GM12878 (cell line): ENCODE data around the gene LGALS8. TPM values are rescaled to one million over a fixed set of nuclear protein-coding genes. Genes with fewer than 3 reads are reported as not detected.
A peak's percentile ranks its signal among the peaks of the same experiment; 100 is the strongest.

Experiments
- ATAC-seq: fragments of 200-7000 bp; cut with Tn5 transposase; 3 replicates; pipeline ENCODE4 v1.9.1; 2020; ENCODE audit warnings: mild to moderate bottlenecking, moderate library complexity
- BruUV-seq: library from RNA; stranded (reverse); fragments of 400-500 nt; replicated peaks from 2 replicates; lab custom pipeline; 2021; lab: Mats Ljungman, UMichigan
- CTCF ChIA-PET: fragments of 300-600 bp; sonication (Branson Sonifier 250); formaldehyde crosslinking; extraction: SDS; loops from one replicate; lab custom pipeline; 2021; ENCODE audit warnings: inconsistent platforms; lab: Yijun Ruan, JAX
- POLR2A ChIA-PET: fragments of 350-600 bp; formaldehyde crosslinking; extraction: SDS; loops from one replicate; lab custom pipeline; 2021; ENCODE audit warnings: inconsistent platforms; lab: Charles Lee
- RAD21 ChIA-PET: fragments of 300-600 bp; sonication (Branson Sonifier 250); formaldehyde crosslinking; loops from one replicate; lab custom pipeline; 2023; ENCODE audit warnings: antibody characterized with exemption; ENCODE audit not compliant: unreplicated experiment; lab: Charles Lee
- SMC1A ChIA-PET: fragments of 300-600 bp; sonication (Branson Sonifier 250); formaldehyde crosslinking; loops from one replicate; lab custom pipeline; 2023; ENCODE audit not compliant: unreplicated experiment, uncharacterized antibody; lab: Charles Lee
- DNase-seq: peaks from one replicate; pipeline ENCODE4 v3.0.0-alpha.2; 2011; ENCODE audit warnings: low read depth, low spot score
- FAIRE-seq: peaks from 3 replicates; lab custom pipeline; 2011; peaks lifted over from hg19 to GRCh38; lab: Jason Lieb, UNC
- H2AFZ ChIP-seq: 2 replicates; pipeline ENCODE4 v1.6.0; 2011; ENCODE audit warnings: low read depth, low read length, control low read depth; ENCODE audit not compliant: control insufficient read depth
- H3K27ac ChIP-seq: 2 replicates; pipeline ENCODE4 v1.5.1; 2011; ENCODE audit warnings: control low read depth; ENCODE audit not compliant: control insufficient read depth, insufficient read depth
- H3K27me3 ChIP-seq, 2 experiments: replicated peaks in 1 of 2; 2 replicates each; pipeline versions ENCODE4 v1.6.0 to v1.6.1; 2011; ENCODE audit warnings: low read length in 1 of 2; ENCODE audit not compliant: control insufficient read depth in 2 of 2, insufficient read depth in 2 of 2
- H3K36me3 ChIP-seq, 2 experiments: 2 replicates each; pipeline ENCODE4 v1.5.1; 2011; ENCODE audit warnings: low read length in 1 of 2; ENCODE audit not compliant: control insufficient read depth in 2 of 2, insufficient read depth in 2 of 2
- H3K4me1 ChIP-seq: 2 replicates; pipeline ENCODE4 v1.6.1; 2011; ENCODE audit warnings: mild to moderate bottlenecking, low read length, moderate library complexity, mixed read lengths; ENCODE audit not compliant: control insufficient read depth, insufficient read depth
- H3K4me2 ChIP-seq: 2 replicates; pipeline ENCODE4 v1.6.0; 2011; ENCODE audit warnings: control low read depth; ENCODE audit not compliant: control insufficient read depth, insufficient read depth
- H3K4me3 ChIP-seq: fragments of 200-600 bp; sonication (generic); 2 replicates; pipeline ENCODE4 v1.5.1; 2016
- H3K79me2 ChIP-seq: 2 replicates; pipeline ENCODE4 v1.6.0; 2011; ENCODE audit warnings: low read length; ENCODE audit not compliant: control insufficient read depth, insufficient read depth
- H3K9ac ChIP-seq: 2 replicates; pipeline ENCODE4 v1.8.0; 2011; ENCODE audit warnings: low read length, control low read depth, mixed read lengths; ENCODE audit not compliant: control insufficient read depth, insufficient read depth
- H3K9me3 ChIP-seq: replicated peaks from 3 replicates; pipeline ENCODE4 v1.5.1; 2011; ENCODE audit warnings: mild to moderate bottlenecking, low read length; ENCODE audit not compliant: control insufficient read depth, insufficient read depth
- H4K20me1 ChIP-seq: 2 replicates; pipeline ENCODE4 v1.6.0; 2011; ENCODE audit not compliant: control insufficient read depth, insufficient read depth
- BHLHE40 ChIP-seq, 2 experiments: fragments of 450-650 bp in 1 of 2; IDR thresholded peaks; 2 replicates each; pipeline ENCODE4 v1.6.1; 2011 to 2017; ENCODE audit warnings: low read depth in 2 of 2, borderline replicate concordance in 1 of 2, improper control_type of control experiment in 1 of 2, low read length in 1 of 2, mild to moderate bottlenecking in 1 of 2
- EGR1 ChIP-seq, 2 experiments: IDR thresholded peaks; 1 replicate in 1 of 2; 2 replicates in 1 of 2; pipeline ENCODE4 v1.6.1; 2011 to 2012; ENCODE audit warnings: low read depth in 2 of 2, low read length in 2 of 2, borderline replicate concordance in 1 of 2, mild to moderate bottlenecking in 1 of 2, moderate library complexity in 1 of 2
- FOS ChIP-seq: IDR thresholded peaks from 3 replicates; pipeline ENCODE4 v1.6.1; 2011; ENCODE audit warnings: borderline replicate concordance; ENCODE audit not compliant: insufficient read length; ENCODE audit errors: extremely low read depth
- IRF3 ChIP-seq: fragments of 450-650 bp; IDR thresholded peaks from 2 replicates; pipeline ENCODE4 v1.6.1; 2014; ENCODE audit warnings: mild to moderate bottlenecking
- JUNB ChIP-seq: IDR thresholded peaks from 2 replicates; pipeline ENCODE4 v1.6.1; 2016; ENCODE audit warnings: antibody characterized with exemption, mild to moderate bottlenecking
- LARP7 ChIP-seq: fragments of 450-650 bp; IDR thresholded peaks from 2 replicates; pipeline ENCODE4 v1.6.1; 2017; ENCODE audit warnings: mild to moderate bottlenecking
- MTA2 ChIP-seq: fragments of 450-650 bp; IDR thresholded peaks from 2 replicates; pipeline ENCODE4 v1.6.1; 2016; ENCODE audit warnings: low read depth, mild to moderate bottlenecking, moderate library complexity
- NR2F1 ChIP-seq: fragments of 450-650 bp; conservative IDR thresholded peaks from 2 replicates; pipeline ENCODE4 v1.6.1; 2017; ENCODE audit warnings: mild to moderate bottlenecking
- SREBF1 ChIP-seq: IDR thresholded peaks from 2 replicates; pipeline ENCODE4 v1.6.1; 2012; ENCODE audit warnings: mild to moderate bottlenecking, low read length
- ZNF274 ChIP-seq: IDR thresholded peaks from one replicate; pipeline ENCODE4 v1.8.0; 2011; ENCODE audit not compliant: insufficient read length, insufficient read depth
- WGBS: methylation state at CpG from one replicate; pipeline ENCODE4 v1.1.6; 2016; ENCODE audit warnings: low lambda C conversion rate; ENCODE audit not compliant: insufficient replicate concordance, insufficient coverage; ENCODE audit errors: missing lambda C conversion rate; 5-methylcytosine and 5-hydroxymethylcytosine counted together
- in situ Hi-C: fragments of 300-500 bp; cut with MboI; formaldehyde crosslinking; loops from 9 replicates; pipeline ENCODE4 v1.14.3; 2018; ENCODE audit warnings: mixed read lengths
- intact Hi-C: fragments of 100-400 bp; cut with micrococcal nuclease; formaldehyde crosslinking; loops from one replicate; pipeline ENCODE4 v1.14.2; 2022; ENCODE audit not compliant: unreplicated experiment
- polyA plus RNA-seq, 11 experiments: library from polyadenylated mRNA; depleted of rRNA in 4 of 11; unstranded in 6 of 11; stranded (reverse) in 5 of 11; fragments of >200 nt; fragmentation: Nextera tagmentation in 4 of 11; fragmentation: Illumina TruSeq in 1 of 11; extraction: Ambion mirVana in 4 of 11; extraction: Trizol in 1 of 11; gene quantifications; 1 replicate in 1 of 11; 2 replicates in 10 of 11; pipeline versions ENCODE4 v1.2.1 to v1.2.3, GENCODE V29; 2011 to 2016; ENCODE audit warnings: inconsistent platforms in 2 of 11, missing spikeins in 2 of 11, low read depth in 1 of 11
- total RNA-seq, 4 experiments: library from RNA; depleted of rRNA in 3 of 4; stranded (reverse); fragments of >200 nt in 3 of 4; fragmentation: Illumina TruSeq in 1 of 4; extraction: Trizol in 1 of 4; gene quantifications; 2 replicates each; pipeline versions ENCODE4 v1.2.1 to v1.2.3, GENCODE V29; 2013 to 2021
- TF ChIP-seq, protein P1 (sequence below): fragments of 450-650 bp; formaldehyde crosslinking; IDR thresholded peaks from 2 replicates; pipeline ENCODE4 v1.5.0; 2022; ENCODE audit warnings: mild to moderate bottlenecking, missing genetic modification characterization
- TF ChIP-seq, protein P2 (sequence below): fragments of 450-650 bp; IDR thresholded peaks from 2 replicates; pipeline ENCODE4 v1.6.1; 2017; ENCODE audit warnings: mild to moderate bottlenecking, moderate library complexity
- TF ChIP-seq, protein P3 (sequence below): fragments of 450-650 bp; conservative IDR thresholded peaks from 2 replicates; pipeline ENCODE4 v1.6.1; 2017; ENCODE audit warnings: mild to moderate bottlenecking, moderate library complexity

Gene LGALS8
- total and polyA plus RNA-seq, 10 of the 15 experiments (the other 5 are each of a cell fraction or from before 2014, with no cell fraction given): 15.4 to 86.5 (median 19.2) TPM

DNA sequence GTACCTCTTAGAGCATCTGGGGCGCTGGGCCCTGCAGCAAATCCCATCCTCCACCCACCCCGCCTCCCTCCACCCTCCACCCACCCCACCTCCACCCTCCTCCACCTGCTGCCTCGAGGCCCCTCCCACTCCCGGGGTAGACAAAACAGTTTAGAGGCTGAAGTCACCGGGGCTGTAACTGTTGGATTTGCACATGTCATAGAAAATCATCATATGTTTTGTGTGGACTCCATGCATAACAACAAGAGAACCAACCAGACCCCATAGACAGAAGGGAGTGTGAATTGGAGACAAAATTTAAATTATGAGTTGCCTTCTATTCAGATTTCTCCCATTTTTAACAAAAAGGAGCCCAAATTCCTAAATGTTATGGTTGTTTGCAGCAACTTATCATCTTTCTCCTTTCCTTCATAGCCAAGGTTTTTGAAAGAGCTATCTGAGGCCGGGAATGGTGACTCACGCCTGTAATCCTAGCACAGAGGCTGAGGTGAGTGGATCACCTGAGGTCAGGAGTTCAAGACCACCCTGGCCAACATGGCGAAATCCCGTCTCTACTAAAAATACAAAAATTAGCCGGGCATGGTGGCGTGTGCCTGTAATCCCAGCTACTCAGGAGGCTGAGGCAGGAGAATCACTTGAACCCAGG lies 28.2 kb upstream of the LGALS8 start:
- no TSS peak for BruUV-seq
- H3K36me3 ChIP-seq: no peaks in the 10 kb centered on the region
- FAIRE-seq (no peak), ATAC-seq (peak; percentile 27; the same call in 1 of the 3 replicates), DNase-seq (no peak)
- SMC1A ChIA-PET: interaction anchor here (0.8 kb wide), 1 partner anchor 101 kb away, joined by 3 read pairs; no protein-coding TSS in a partner anchor
- H3K79me2 ChIP-seq: no peaks in the 10 kb centered on the region
- H2AFZ ChIP-seq: no peak overlapping the region
- H4K20me1 ChIP-seq: no peaks in the 10 kb centered on the region
- in situ Hi-C loops (no loop called here), intact Hi-C loops (no loop called here)
- H3K9me3 ChIP-seq: no peaks in the 10 kb centered on the region
- no peak overlapping the region for H3K27ac ChIP-seq
- no peak overlapping the region for H3K4me3 ChIP-seq
- H3K9ac ChIP-seq: no peak overlapping the region
- no peaks in the 10 kb centered on the region for H3K4me1 ChIP-seq
- 38% methylated on average over 8 of the region's 11 CpGs for WGBS
- CTCF ChIA-PET: no interaction called here
- POLR2A ChIA-PET: interaction anchor here (1.1 kb wide), 1 partner anchor 14 kb away, joined by 4 read pairs; no protein-coding TSS in a partner anchor
- 0 out of 4 replicates have a peak, but pooled peaks cover 0 to 3% of the 10 kb centered on the region in 2 experiments for H3K27me3 ChIP-seq
- RAD21 ChIA-PET: interaction anchor here (0.5 kb wide), 1 partner anchor 1098 kb away, joined by 3 read pairs; no protein-coding TSS in a partner anchor
- no peak overlapping the region for H3K4me2 ChIP-seq
- TF ChIP-seq EGR1 (IDR thresholded peaks at IDR 0.05; ENCODE audit: borderline replicate concordance in 1 of 2, low read depth in 2 of 2, low read length in 2 of 2) (no peak), LARP7 (no peak), MTA2 (no peak), NR2F1 (no peak), IRF3 (no peak), JUNB (no peak), ZNF274 (no peak), BHLHE40 (IDR thresholded peaks at IDR 0.05; ENCODE audit: borderline replicate concordance in 1 of 2, low read depth in 2 of 2, low read length in 1 of 2) (no peak), FOS (no peak), SREBF1 (no peak)
- TF ChIP-seq, protein P1, sequence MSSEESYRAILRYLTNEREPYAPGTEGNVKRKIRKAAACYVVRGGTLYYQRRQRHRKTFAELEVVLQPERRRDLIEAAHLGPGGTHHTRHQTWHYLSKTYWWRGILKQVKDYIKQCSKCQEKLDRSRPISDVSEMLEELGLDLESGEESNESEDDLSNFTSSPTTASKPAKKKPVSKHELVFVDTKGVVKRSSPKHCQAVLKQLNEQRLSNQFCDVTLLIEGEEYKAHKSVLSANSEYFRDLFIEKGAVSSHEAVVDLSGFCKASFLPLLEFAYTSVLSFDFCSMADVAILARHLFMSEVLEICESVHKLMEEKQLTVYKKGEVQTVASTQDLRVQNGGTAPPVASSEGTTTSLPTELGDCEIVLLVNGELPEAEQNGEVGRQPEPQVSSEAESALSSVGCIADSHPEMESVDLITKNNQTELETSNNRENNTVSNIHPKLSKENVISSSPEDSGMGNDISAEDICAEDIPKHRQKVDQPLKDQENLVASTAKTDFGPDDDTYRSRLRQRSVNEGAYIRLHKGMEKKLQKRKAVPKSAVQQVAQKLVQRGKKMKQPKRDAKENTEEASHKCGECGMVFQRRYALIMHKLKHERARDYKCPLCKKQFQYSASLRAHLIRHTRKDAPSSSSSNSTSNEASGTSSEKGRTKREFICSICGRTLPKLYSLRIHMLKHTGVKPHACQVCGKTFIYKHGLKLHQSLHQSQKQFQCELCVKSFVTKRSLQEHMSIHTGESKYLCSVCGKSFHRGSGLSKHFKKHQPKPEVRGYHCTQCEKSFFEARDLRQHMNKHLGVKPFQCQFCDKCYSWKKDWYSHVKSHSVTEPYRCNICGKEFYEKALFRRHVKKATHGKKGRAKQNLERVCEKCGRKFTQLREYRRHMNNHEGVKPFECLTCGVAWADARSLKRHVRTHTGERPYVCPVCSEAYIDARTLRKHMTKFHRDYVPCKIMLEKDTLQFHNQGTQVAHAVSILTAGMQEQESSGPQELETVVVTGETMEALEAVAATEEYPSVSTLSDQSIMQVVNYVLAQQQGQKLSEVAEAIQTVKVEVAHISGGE: no peak
- TF ChIP-seq, protein P2, sequence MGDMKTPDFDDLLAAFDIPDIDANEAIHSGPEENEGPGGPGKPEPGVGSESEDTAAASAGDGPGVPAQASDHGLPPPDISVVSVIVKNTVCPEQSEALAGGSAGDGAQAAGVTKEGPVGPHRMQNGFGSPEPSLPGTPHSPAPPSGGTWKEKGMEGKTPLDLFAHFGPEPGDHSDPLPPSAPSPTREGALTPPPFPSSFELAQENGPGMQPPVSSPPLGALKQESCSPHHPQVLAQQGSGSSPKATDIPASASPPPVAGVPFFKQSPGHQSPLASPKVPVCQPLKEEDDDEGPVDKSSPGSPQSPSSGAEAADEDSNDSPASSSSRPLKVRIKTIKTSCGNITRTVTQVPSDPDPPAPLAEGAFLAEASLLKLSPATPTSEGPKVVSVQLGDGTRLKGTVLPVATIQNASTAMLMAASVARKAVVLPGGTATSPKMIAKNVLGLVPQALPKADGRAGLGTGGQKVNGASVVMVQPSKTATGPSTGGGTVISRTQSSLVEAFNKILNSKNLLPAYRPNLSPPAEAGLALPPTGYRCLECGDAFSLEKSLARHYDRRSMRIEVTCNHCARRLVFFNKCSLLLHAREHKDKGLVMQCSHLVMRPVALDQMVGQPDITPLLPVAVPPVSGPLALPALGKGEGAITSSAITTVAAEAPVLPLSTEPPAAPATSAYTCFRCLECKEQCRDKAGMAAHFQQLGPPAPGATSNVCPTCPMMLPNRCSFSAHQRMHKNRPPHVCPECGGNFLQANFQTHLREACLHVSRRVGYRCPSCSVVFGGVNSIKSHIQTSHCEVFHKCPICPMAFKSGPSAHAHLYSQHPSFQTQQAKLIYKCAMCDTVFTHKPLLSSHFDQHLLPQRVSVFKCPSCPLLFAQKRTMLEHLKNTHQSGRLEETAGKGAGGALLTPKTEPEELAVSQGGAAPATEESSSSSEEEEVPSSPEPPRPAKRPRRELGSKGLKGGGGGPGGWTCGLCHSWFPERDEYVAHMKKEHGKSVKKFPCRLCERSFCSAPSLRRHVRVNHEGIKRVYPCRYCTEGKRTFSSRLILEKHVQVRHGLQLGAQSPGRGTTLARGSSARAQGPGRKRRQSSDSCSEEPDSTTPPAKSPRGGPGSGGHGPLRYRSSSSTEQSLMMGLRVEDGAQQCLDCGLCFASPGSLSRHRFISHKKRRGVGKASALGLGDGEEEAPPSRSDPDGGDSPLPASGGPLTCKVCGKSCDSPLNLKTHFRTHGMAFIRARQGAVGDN: no peak
- TF ChIP-seq, protein P3, sequence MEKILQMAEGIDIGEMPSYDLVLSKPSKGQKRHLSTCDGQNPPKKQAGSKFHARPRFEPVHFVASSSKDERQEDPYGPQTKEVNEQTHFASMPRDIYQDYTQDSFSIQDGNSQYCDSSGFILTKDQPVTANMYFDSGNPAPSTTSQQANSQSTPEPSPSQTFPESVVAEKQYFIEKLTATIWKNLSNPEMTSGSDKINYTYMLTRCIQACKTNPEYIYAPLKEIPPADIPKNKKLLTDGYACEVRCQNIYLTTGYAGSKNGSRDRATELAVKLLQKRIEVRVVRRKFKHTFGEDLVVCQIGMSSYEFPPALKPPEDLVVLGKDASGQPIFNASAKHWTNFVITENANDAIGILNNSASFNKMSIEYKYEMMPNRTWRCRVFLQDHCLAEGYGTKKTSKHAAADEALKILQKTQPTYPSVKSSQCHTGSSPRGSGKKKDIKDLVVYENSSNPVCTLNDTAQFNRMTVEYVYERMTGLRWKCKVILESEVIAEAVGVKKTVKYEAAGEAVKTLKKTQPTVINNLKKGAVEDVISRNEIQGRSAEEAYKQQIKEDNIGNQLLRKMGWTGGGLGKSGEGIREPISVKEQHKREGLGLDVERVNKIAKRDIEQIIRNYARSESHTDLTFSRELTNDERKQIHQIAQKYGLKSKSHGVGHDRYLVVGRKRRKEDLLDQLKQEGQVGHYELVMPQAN: no peak
